ENCODE measurements around the gene C19orf18.
A peak's percentile ranks its signal among the peaks of the same experiment; 100 is the strongest.

C19orf18 gene

GRCh38 chr19:57947088-57947418 is 27.3 kb downstream of the C19orf18 start:
- no peak for DNase-seq

- no peak for DNase-seq
Observed at GRCh38 chr19:57946316-57946715, 28.0 kb downstream of the C19orf18 start.

GRCh38 chr19:57941593-57941992 is 32.7 kb downstream of the C19orf18 start:
- DNase-seq, result no peak

GRCh38 chr19:57935731-57936130 is 38.6 kb downstream of the C19orf18 start:
- no peak for DNase-seq

GRCh38 chr19:57934820-57935665 is 39.3 kb downstream of the C19orf18 start, which contains the start of gene ZNF418:
Gene ZNF418 (minus strand): TSS chr19:57935402. CDS start chr19:57933822, 1,580 bp downstream.
- DNase-seq, result peak; percentile 12

- DNase-seq, result no peak
Observed at GRCh38 chr19:57927587-57927986, 46.7 kb downstream of the C19orf18 start.

- DNase-seq, result peak; percentile 79
Observed at GRCh38 chr19:57916168-57916995, 58.0 kb downstream of the C19orf18 start, which contains the start of gene ZNF417. Gene ZNF417 (minus strand): TSS chr19:57916592. CDS start chr19:57916411, 181 bp downstream.

GRCh38 chr19:57914531-57914930 is 59.8 kb downstream of the C19orf18 start:
- no peak for DNase-seq

All from T-helper 9 cell (primary cell).